Activated CD4-positive, alpha-beta T cell treated with anti-CD3 and anti-CD28 coated beads for 1 hour (primary cell): ENCODE results near the gene GPR15LG.

Experiments used
- DNase-seq: peaks from one replicate; pipeline ENCODE4 v3.0.0-alpha.2; 2020

The GPR15LG gene

DNA sequence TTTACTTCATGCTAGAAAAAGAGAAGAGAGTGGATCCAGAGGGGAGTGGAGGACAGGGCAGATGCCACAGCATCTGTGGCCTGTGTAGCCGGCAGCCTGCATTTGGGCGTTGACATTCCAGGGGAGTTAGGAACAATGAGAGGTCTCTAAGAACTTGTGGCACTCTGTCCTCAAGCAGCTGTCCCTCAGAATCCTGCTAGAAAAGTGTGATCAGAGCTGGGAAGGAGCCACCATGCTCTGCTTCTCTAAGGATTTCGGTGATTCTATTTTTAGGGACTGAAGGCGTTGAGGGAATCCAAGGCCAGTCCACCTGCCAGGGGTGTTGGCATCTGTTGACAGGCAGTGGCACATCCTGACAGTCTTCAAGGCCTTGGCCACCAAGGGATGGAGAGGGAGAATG, 44.1 kb downstream of the GPR15LG start:
- no peak for DNase-seq

DNA sequence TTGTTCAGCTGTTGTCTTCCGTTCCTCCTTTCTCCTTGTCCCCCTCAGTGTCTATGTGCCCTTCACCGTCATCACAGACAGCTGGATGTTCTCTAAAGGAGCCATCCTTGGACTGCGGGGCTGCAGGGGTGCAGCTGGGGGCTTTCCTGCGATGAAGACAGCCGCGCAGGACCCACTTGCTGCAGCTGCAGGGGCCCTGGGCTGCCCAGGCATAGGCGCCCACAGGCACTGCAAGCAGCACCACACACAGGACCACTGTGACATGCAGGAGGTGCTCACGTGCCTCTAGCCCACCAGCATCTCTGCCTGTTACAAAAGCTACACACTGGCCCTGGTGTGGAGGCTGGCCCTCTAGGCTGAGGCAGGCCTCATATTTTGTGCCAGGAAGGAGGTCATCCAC, 48.3 kb downstream of the GPR15LG start:
- DNase-seq, result no peak

DNA sequence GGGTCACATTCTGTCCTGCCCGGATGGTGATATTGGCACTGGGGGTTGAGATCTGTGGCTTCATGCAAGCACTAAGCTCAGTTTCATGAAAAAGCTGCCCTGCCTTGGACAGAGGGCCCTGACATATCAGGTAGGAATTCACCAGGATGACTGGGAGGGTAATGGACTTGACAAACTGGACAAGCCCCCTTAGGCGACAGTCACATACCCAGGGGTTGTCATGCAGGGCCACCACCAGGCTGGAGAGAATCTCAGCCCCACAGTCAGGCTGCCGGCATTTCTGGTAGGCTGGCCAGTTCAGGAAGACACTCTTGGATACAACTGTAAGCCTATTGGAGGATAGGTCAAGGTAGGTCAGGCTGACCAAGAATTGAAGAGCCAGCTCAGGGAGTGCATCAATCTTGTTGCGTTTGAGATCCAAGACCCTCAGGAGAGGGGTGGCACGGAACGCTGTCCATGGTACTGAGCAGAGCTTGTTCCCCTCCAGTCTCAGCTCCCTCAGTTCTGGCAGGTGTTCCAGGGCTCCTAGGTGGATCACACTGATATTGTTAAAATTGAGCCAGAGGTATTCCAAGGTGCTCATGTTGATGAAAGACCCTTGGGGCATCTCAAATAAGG, 50.9 kb downstream of the GPR15LG start:
- no peak for DNase-seq

DNA sequence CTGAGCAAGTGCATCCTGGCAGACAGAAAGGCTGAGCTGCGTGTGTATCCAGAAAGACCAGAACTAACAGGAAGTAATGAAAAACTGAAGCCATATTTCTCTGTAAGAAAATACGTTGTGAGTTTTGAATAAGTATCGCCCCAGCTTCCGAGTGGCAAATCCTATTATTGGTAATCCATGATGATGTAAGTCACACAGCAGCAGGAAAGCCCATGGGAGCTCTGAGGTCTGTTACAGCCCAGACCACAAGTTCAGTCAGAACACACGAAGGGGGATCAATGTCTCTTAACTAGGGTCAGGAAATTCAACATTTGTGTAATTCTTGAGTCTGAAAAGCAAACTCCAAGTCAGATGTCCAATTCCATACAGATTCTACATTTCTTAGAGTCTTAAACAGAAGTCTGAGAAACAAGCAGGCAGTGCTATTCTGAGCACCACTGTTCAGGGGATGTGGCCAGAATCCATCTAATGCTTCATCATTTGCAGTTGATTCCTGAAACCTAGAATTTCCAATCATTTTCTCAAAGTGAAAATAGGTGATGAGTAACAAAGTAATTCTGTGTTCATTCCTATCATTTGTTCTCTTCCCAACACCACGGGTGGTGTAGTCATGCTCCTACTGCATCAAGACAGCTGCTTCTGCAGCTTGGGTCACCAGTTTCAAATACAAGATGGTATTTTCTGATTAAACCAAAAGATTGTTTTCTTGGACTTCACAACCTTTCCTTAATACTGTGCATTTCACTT, 52.0 kb downstream of the GPR15LG start, which contains the start of gene LRIT2:
Gene LRIT2, minus strand, starts transcription at position 118 of the 747 bp plus-strand sequence. Its CDS starts 24 bp downstream, at position 94.
- no peak for DNase-seq

DNA sequence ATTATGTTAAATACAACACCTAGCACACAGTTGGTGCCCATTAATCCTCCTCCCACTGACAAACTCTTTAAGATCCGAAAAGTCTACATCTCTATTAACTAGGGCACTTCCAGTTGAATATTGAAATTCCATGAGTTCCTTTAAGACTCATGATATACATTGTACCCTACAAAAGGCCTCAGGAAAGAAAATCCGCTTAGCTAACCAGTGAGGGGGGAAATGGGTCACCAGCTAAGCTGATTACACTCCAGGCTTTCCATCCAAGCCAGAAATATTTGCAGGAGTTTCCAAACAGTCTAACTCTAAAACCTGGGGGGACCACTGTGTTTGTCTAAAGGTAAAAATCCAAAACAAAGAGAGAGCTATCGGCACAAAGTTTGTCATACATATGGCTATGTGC, 53.0 kb downstream of the GPR15LG start:
- DNase-seq, result no peak

DNA sequence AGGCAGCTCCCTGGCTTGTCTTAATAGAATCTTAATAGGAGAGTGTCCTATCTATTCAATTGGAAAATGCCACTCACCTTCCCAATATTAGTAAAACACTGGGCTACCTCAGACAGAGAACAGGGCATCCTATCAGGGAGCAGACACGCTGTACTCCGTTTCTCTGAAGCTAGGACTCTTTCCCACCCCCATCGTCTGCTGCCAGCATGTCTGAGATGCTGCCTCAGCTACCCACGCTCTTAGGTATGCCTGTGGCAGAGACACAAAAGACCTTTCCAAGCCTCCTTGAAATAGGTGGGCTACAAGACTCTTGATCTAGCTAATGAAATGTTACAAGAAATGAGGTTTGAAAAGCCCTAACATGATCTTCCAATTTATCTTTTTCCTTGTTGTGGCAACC, 54.2 kb downstream of the GPR15LG start:
- no peak for DNase-seq

DNA sequence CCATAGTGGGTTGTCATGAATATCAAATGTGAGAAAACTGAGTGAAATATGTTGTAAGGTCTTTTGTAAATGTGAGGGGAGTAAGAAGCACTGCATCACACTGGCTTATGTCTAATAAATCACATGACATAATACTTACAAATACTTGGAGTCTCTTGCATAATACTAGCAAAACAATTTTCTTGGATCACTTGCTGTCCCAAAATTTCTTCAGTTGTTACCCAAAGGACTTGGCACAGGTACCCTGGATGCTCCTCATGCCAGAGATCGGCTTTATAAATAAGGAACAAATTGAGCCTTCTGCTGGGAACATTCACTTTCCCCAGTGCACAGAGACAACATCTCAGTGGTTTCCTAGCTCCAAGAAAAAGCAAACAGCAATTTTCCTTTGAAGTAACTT, 56.8 kb downstream of the GPR15LG start:
- no peak for DNase-seq

DNA sequence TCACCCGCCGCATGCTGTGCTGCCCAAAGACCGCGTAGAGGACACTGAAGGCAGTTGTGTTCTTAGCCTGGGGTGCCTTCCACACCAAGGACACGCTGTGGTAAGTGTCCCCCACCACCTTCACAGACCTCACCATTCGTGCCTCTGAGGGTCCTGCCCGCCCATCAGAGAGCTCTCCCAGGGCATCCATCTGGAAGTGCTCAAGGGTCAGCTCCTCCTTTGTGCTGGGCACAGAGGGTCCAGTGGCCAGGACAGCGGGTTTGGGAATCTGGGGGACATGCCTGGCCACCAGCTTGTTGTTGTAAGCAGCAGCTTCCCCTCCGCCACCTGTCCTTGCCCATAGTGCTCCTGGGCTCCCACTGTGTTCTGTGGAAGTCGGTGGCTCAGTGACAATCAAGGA, 58.8 kb downstream of the GPR15LG start:
- DNase-seq, result no peak

DNA sequence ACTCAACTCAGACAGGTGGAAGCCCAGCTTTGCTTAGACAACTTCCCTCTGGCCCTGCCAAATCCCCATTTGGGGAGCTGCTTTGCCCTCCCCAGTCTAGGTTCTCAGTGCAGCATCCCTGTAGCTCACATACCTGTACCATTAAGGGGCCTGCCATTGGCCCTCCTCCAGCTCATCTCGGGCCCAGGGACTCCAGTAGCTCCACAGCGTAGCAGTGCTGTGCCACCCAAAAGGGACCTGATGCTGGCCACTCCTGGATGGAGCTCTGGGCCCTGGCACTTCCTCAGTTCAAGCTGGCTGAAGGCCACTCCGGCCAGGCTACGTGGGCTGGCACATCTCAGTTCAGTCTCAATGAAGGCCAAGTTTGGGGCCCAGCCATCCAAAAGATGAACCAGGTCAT, 60.3 kb downstream of the GPR15LG start:
- no peak for DNase-seq

DNA sequence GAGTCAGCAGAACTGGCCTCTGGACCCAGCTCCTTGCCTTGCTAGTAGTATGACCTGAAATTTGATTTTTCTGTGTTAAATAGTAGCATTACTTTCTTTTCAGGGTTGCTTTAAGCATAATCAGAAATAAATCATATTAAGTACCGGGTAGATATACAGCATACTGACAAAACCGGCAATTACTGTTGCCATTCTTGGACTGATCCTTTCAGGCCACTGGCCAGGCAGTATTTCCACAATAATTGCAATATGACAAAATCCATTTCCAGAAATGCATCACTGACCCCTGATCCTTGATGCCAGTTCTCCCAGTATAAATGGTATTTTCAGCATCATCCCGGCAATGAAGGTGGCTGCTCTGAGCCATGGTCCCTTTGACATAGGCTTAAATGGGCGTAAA, 60.9 kb downstream of the GPR15LG start:
- DNase-seq, result no peak
